CD4-positive, alpha-beta T cell treated with Interleukin-6 for 4 hours (primary cell): ENCODE measurements around the gene RAB14.

Experiments
- DNase-seq: peaks from one replicate; pipeline ENCODE4 v3.0.0-alpha.2; 2020; ENCODE audit warnings: mixed read lengths

The RAB14 gene

GRCh38 chr9:121218357-121219027, 16.8 kb upstream of the RAB14 start:
- no peak for DNase-seq

GRCh38 chr9:121217609-121218292, 16.1 kb upstream of the RAB14 start:
- DNase-seq = no peak

- DNase-seq = no peak
Observed at GRCh38 chr9:121216271-121216805, 14.7 kb upstream of the RAB14 start.

GRCh38 chr9:121214005-121214404, 12.3 kb upstream of the RAB14 start:
- DNase-seq = no peak

- peak; percentile 73 for DNase-seq
Observed at GRCh38 chr9:121213136-121213806, 11.6 kb upstream of the RAB14 start.

GRCh38 chr9:121210536-121210935, 8.9 kb upstream of the RAB14 start:
- DNase-seq = no peak

- DNase-seq = peak; percentile 13
Observed at GRCh38 chr9:121207371-121207940, 5.8 kb upstream of the RAB14 start.

GRCh38 chr9:121206516-121207370, 5.1 kb upstream of the RAB14 start:
- DNase-seq = no peak

- no peak for DNase-seq
Observed at GRCh38 chr9:121204611-121205010, 2.9 kb upstream of the RAB14 start.

- DNase-seq = no peak
Observed at GRCh38 chr9:121204121-121204520, 2.5 kb upstream of the RAB14 start.

GRCh38 chr9:121201045-121201737, 478 bp downstream of the RAB14 start:
- peak; percentile 52 for DNase-seq

GRCh38 chr9:121200356-121200755, 1.3 kb downstream of the RAB14 start:
- DNase-seq = no peak

GRCh38 chr9:121199921-121200320, 1.7 kb downstream of the RAB14 start:
- no peak for DNase-seq

- DNase-seq = no peak
Observed at GRCh38 chr9:121198512-121199042, 3.1 kb downstream of the RAB14 start.

GRCh38 chr9:121197132-121197531, 4.5 kb downstream of the RAB14 start:
- DNase-seq = no peak

GRCh38 chr9:121196389-121196788, 5.3 kb downstream of the RAB14 start:
- peak; percentile 10 for DNase-seq

GRCh38 chr9:121194730-121195129, 6.9 kb downstream of the RAB14 start:
- no peak for DNase-seq

GRCh38 chr9:121192959-121193640, 8.6 kb downstream of the RAB14 start:
- no peak for DNase-seq

- DNase-seq = no peak
Observed at GRCh38 chr9:121192518-121192917, 9.2 kb downstream of the RAB14 start.

- DNase-seq = no peak
Observed at GRCh38 chr9:121191235-121191634, 10.4 kb downstream of the RAB14 start.

GRCh38 chr9:121189660-121190059, 12.0 kb downstream of the RAB14 start:
- DNase-seq = no peak
